Measurements from ENCODE around the gene CTSH. TPM values are rescaled to one million over a fixed set of nuclear protein-coding genes. Genes with fewer than 3 reads are reported as not detected.

Gene CTSH
- total and polyA plus RNA-seq, 3 donors from 2014 or later = 44.3 to 152 (median 45.6) TPM

DNA sequence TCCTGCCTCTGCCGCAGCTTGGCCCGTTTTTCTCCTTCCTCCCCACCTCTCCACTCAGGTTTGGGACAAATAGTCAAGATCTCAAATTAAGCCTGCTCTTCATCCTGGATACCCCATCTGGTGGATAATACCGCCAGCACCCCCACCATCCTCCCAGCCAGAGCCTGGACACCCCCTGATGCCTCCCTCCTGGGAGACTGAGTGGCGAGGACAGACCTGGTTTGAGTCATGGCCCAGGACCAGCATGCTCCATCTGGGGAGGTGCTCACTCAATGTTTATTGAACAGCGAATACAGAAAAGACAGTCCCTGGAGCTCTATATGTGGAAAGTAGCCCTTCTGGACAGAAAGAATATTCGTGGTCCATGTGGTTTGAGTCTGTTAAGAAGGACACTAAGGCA lies 23.3 kb downstream of the CTSH start:
- WGBS, 2 donors = 81 to 91% methylated on average over 5 to 6 of the region's 6 CpGs
- Histone ChIP-seq H3K36me3 (ENCODE audit: low read depth, missing control alignments) (no peaks in the 10 kb centered on the region), H3K9me3 (no peaks in the 10 kb centered on the region), H3K27ac (no peak overlapping the region), H3K4me3 (no peak overlapping the region), H3K27me3 (no peaks in the 10 kb centered on the region), H3K4me1 (peaks cover 8% of the 10 kb centered on the region)
- intact Hi-C loops (cut with DNase I; ENCODE audit: low total_unique reads) = no loop called here
- DNase-seq = no peak
- TF ChIP-seq, protein P1, sequence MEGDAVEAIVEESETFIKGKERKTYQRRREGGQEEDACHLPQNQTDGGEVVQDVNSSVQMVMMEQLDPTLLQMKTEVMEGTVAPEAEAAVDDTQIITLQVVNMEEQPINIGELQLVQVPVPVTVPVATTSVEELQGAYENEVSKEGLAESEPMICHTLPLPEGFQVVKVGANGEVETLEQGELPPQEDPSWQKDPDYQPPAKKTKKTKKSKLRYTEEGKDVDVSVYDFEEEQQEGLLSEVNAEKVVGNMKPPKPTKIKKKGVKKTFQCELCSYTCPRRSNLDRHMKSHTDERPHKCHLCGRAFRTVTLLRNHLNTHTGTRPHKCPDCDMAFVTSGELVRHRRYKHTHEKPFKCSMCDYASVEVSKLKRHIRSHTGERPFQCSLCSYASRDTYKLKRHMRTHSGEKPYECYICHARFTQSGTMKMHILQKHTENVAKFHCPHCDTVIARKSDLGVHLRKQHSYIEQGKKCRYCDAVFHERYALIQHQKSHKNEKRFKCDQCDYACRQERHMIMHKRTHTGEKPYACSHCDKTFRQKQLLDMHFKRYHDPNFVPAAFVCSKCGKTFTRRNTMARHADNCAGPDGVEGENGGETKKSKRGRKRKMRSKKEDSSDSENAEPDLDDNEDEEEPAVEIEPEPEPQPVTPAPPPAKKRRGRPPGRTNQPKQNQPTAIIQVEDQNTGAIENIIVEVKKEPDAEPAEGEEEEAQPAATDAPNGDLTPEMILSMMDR (IDR thresholded peaks at IDR 0.05) = no peak
- no peak for TF ChIP-seq POLR2A (IDR thresholded peaks at IDR 0.05)

DNA sequence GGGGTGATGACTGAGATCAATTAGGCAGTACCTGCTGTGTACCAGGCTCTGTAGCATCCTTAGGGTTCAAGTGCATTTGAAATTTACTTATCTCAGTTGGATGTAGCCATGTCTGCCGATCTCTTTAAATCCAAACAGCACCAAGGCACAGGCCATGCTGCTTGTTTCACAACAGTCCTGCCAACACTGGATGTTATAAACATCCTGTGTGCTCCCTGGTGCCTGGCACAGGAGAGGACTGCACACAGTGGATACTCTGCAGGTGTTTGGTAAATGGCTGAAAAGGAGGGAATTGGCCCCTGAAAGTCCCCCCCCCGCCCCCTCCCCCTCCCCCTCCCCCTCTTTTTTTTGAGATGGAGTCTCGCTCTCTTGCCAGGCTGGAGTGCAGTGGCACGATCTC lies 27.0 kb downstream of the CTSH start:
- Histone ChIP-seq H3K4me3 (no peak overlapping the region), H3K27ac (peak overlapping the region in 1 of 2 donors; percentile 83), H3K36me3 (ENCODE audit: low read depth, missing control alignments) (no peaks in the 10 kb centered on the region), H3K9me3 (no peaks in the 10 kb centered on the region), H3K27me3 (no peaks in the 10 kb centered on the region), H3K4me1 (peaks cover 34% of the 10 kb centered on the region)
- 80 to 86% methylated on average over 4 of the region's 4 CpGs for WGBS, 2 donors
- intact Hi-C loops (cut with DNase I; ENCODE audit: low total_unique reads) = no loop called here
- TF ChIP-seq, protein P1 (IDR thresholded peaks at IDR 0.05) = no peak
- TF ChIP-seq POLR2A (IDR thresholded peaks at IDR 0.05) = no peak
- DNase-seq = no peak

GRCh38 chr15:78916088-78916487 lies 28.8 kb downstream of the CTSH start:
- Histone ChIP-seq H3K27ac (peak overlapping the region; percentile 48 to 83), H3K9me3 (no peaks in the 10 kb centered on the region), H3K4me3 (no peak overlapping the region), H3K4me1 (peaks cover 31% of the 10 kb centered on the region), H3K27me3 (no peaks in the 10 kb centered on the region), H3K36me3 (ENCODE audit: low read depth, missing control alignments) (no peaks in the 10 kb centered on the region)
- no peak for DNase-seq
- TF ChIP-seq POLR2A (IDR thresholded peaks at IDR 0.05) = no peak
- TF ChIP-seq, protein P1 (IDR thresholded peaks at IDR 0.05) = no peak
- intact Hi-C loops (cut with DNase I; ENCODE audit: low total_unique reads) = no loop called here
- WGBS, 2 donors = 68 to 77% methylated on average over 4 of the region's 4 CpGs

DNA sequence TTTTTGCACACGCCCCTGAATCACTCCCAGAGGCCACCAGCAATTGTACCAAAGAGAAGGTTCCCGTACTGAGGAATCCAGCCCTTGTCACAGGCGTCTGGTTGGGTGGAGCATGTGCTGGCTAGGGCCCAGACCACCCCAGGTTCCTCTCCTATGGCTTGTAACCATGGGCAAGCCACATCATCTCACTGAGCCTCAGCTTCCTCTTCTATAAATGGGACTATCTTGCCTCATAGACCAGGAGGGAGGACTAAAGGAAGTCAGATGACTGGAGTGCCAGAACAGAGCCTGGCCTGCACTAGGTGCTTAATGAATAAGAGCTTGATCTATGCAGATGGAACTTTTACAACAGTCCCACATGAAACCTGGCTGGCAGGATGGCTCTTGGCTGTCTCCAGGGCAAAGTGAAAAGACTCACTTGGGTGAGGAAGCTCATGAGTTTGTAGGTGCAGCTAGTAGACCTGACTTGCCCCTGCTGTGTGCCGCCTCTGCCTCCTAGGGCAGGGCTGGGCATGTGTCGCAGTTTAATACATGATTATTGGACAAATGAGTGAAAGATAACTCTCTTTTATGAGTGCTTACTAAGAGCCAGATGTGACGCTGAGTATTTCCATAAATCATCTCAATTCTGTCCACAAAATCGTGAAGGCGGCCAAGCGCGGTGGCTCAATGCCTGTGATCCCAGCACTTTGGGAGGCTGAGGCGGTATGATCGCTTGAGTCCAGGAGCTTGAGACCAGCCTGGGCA lies 29.3 kb downstream of the CTSH start:
- Histone ChIP-seq H3K4me3 (no peak overlapping the region), H3K36me3 (ENCODE audit: low read depth, missing control alignments) (no peaks in the 10 kb centered on the region), H3K9me3 (no peaks in the 10 kb centered on the region), H3K27ac (peak overlapping the region; percentile 73 to 83), H3K4me1 (peaks cover 31% of the 10 kb centered on the region), H3K27me3 (no peaks in the 10 kb centered on the region)
- intact Hi-C loops (cut with DNase I; ENCODE audit: low total_unique reads) = no loop called here
- DNase-seq = peak; percentile 47
- TF ChIP-seq POLR2A (IDR thresholded peaks at IDR 0.05) = no peak
- TF ChIP-seq, protein P1 (IDR thresholded peaks at IDR 0.05) = no peak
- 85 to 86% methylated on average over 11 to 12 of the region's 12 CpGs for WGBS, 2 donors
